Small intestine (tissue), 7 donors: Measurements from ENCODE around the gene CAPN7. TPM values are rescaled to one million over a fixed set of nuclear protein-coding genes. Genes with fewer than 3 reads are reported as not detected.

ENCODE experiments used
- DNase-seq, 2 donors: peaks; one replicate each; pipeline versions ENCODE4 v3.0.0 to v3.0.0-alpha.2; 2013
- FAIRE-seq: peaks from 2 replicates; lab custom pipeline; 2012; peaks lifted over from hg19 to GRCh38; lab: Jason Lieb, UNC
- H3K27ac ChIP-seq, 3 donors: one replicate each; pipeline ENCODE4 v1.5.1; 2013; ENCODE audit warnings: low read length in 2 of 3, mild to moderate bottlenecking in 2 of 3, control low read depth in 1 of 3, inconsistent platforms in 1 of 3, low read depth in 1 of 3, moderate library complexity in 1 of 3
- H3K27me3 ChIP-seq, 3 donors: one replicate each; pipeline ENCODE4 v1.6.1; 2013; ENCODE audit warnings: low read length in 3 of 3, inconsistent platforms in 1 of 3; ENCODE audit not compliant: control insufficient read depth in 3 of 3, insufficient read depth in 3 of 3
- H3K36me3 ChIP-seq, 3 donors: one replicate each; pipeline ENCODE4 v1.6.1; 2013; ENCODE audit warnings: low read length in 3 of 3, inconsistent platforms in 1 of 3, low read depth in 1 of 3, mild to moderate bottlenecking in 1 of 3, moderate library complexity in 1 of 3; ENCODE audit not compliant: control insufficient read depth in 3 of 3, insufficient read depth in 2 of 3
- H3K4me1 ChIP-seq, 3 donors: one replicate each; pipeline ENCODE4 v1.6.1; 2013; ENCODE audit warnings: low read length in 2 of 3, inconsistent platforms in 1 of 3, low read depth in 1 of 3, mild to moderate bottlenecking in 1 of 3, moderate library complexity in 1 of 3; ENCODE audit not compliant: control insufficient read depth in 3 of 3, insufficient read depth in 2 of 3
- H3K4me3 ChIP-seq, 3 donors: one replicate each; pipeline ENCODE4 v1.5.1; 2013; ENCODE audit warnings: low read length in 3 of 3, control low read depth in 1 of 3, inconsistent platforms in 1 of 3, low read depth in 1 of 3, mild to moderate bottlenecking in 1 of 3, moderate library complexity in 1 of 3
- H3K9me3 ChIP-seq, 2 donors: one replicate each; pipeline ENCODE4 v1.6.1; 2013; ENCODE audit warnings: low read depth in 1 of 2, low read length in 1 of 2; ENCODE audit not compliant: control insufficient read depth in 2 of 2, insufficient read depth in 1 of 2
- WGBS, 3 donors: extraction: QIAGEN DNeasy Blood & Tissue Kit; methylation state at CpG; one replicate each; pipeline ENCODE4 v1.1.7; 2013; 5-methylcytosine and 5-hydroxymethylcytosine counted together
- polyA plus RNA-seq, 4 donors: library from polyadenylated mRNA; stranded (reverse) in 3 of 4; unstranded in 1 of 4; fragments of 200-250 nt in 3 of 4; fragments of 120-200 nt in 1 of 4; gene quantifications; one replicate each; pipeline versions ENCODE4 v1.2.1 to v1.2.3, GENCODE V29; 2013
- donor health status: healthy with polysubstance abuse.
- donor health status: control.
- donor health status: control.
- donor health status: Bipolar disorder and iron deficiency.
- donor health status: healthy.

The CAPN7 gene
- polyA plus RNA-seq, 4 donors, result 12.3 to 49.3 (median 13.4) TPM

DNA sequence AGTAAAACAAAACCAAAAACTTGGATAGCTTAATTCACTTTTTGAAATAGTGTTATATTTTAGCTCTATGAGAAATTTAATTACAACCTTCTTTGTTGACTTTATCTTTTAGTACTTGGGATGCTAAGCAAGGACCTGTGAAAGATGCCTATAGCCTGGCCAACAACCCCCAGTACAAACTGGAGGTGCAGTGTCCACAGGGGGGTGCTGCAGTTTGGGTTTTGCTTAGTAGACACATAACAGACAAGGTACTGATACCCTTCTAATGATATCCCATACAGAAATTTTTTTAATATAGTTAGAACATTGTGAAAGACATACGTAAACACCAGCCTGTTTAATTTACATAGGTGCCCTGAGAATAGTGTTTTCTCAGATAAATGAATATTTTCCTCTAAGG, 35.3 kb downstream of the CAPN7 start:
- FAIRE-seq (no peak), DNase-seq (peak in 1 of 2 donors; percentile 16)
- Histone ChIP-seq H3K4me1 (peaks cover 0 to 1% (median 0%) of the 10 kb centered on the region in 3 donors), H3K27me3 (no peaks in the 10 kb centered on the region), H3K4me3 (no peak overlapping the region), H3K9me3 (no peaks in the 10 kb centered on the region), H3K27ac (no peak overlapping the region), H3K36me3 (peaks cover 6 to 23% (median 18%) of the 10 kb centered on the region in 3 donors)
- 90 to 100% (median 93%) methylated on average over 1 of the region's 1 CpG for WGBS, 3 donors

- Histone ChIP-seq H3K4me3 (no peak overlapping the region), H3K9me3 (no peaks in the 10 kb centered on the region), H3K4me1 (peaks cover 0 to 2% (median 0%) of the 10 kb centered on the region in 3 donors), H3K27me3 (no peaks in the 10 kb centered on the region), H3K27ac (no peak overlapping the region), H3K36me3 (peaks cover 8 to 22% (median 14%) of the 10 kb centered on the region in 3 donors)
- DNase-seq (no peak), FAIRE-seq (no peak)
- 76 to 84% (median 82%) methylated on average over 5 of the region's 5 CpGs for WGBS, 3 donors
Observed at GRCh38 chr3:15243822-15244482, 37.9 kb downstream of the CAPN7 start.

DNA sequence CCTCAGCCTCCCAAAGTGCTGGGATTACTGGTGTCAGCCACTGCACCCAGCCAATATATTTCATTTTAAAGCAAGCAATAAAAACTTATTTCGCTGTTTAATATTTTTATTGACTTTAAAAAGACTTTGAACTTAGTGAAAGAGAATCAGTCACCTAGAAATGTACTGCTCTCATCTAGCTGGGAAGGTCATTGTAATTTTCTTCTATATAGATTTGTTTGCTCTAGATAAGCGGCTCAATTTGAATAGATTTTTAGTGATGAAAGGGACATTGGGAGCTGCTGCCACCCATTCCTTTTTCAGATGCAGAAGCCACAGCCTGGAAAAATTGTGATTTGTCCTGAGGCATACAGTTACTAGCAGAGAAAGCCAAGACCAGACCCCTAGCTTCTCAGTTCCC, 40.1 kb downstream of the CAPN7 start:
- Histone ChIP-seq H3K36me3 (peaks cover 8 to 21% (median 19%) of the 10 kb centered on the region in 3 donors), H3K27ac (peak overlapping the region in 1 of 3 donors; percentile 9), H3K4me3 (no peak overlapping the region), H3K27me3 (no peaks in the 10 kb centered on the region), H3K4me1 (peaks cover 0 to 2% (median 0%) of the 10 kb centered on the region in 3 donors), H3K9me3 (no peaks in the 10 kb centered on the region)
- peak; percentile 48 to 71 for DNase-seq
- WGBS, 3 donors, result 17 to 66% (median 37%) methylated on average over 2 of the region's 2 CpGs
- FAIRE-seq, result no peak

DNA sequence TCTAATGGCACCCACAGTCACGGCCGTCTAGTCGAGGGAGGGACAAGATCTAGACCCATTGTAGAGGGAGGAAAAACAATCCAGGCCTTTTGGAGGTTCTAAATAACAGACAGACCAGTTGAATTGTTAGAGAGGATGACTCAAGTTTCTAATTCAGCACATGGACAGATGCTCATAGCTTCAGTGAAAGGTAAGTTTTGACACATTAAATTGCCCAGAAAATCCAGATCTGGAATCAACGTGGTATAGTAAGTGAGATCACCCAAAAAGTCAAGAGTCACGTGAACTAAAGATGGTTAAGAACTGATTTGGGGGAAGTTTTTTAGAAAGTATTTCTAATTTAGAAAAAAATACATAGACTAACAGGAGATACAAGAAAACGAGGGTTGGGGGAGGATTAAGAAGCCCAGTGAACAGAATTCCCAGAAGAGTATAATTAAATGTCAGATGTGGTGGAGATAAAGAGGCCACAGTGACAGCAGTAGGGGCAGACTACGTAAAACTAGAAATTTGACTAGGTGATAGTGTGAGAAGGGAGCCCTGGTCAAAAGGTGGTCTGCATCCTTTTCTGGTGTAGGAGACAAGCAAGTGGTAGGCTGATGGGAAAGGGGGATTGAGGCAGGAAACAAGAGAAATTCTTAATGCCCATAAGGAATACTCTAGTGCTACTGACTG, 47.1 kb downstream of the CAPN7 start:
- WGBS, 3 donors, result 76 to 83% (median 80%) methylated on average over 7 of the region's 7 CpGs
- Histone ChIP-seq H3K27ac (no peak overlapping the region), H3K4me3 (no peak overlapping the region), H3K4me1 (no peaks in the 10 kb centered on the region), H3K27me3 (no peaks in the 10 kb centered on the region), H3K9me3 (no peaks in the 10 kb centered on the region), H3K36me3 (peaks cover 17 to 37% (median 22%) of the 10 kb centered on the region in 3 donors)
- DNase-seq, result no peak
- FAIRE-seq, result no peak

DNA sequence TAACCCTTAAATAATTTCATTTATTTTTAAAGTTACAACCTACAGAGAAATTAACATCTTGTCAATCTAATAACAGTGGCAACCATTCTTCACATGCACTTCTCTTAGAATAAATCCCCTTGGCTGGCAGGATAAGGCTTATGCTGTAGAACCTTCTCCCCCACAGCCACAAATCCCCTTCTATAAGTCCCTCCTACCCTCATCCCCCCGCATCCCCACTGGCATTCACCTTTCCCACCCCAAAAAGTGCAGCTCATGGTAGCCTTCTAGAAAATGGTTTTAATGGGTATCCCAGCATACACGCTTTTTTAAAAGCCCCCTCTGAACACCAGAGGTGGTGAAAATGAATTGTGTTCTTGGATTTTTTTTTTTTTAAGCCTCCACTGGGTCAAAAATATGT, 49.2 kb downstream of the CAPN7 start:
- H3K36me3 ChIP-seq, result peaks cover 15 to 36% (median 17%) of the 10 kb centered on the region in 3 donors
- 94 to 95% (median 94%) methylated on average over 2 of the region's 2 CpGs for WGBS, 3 donors

DNA sequence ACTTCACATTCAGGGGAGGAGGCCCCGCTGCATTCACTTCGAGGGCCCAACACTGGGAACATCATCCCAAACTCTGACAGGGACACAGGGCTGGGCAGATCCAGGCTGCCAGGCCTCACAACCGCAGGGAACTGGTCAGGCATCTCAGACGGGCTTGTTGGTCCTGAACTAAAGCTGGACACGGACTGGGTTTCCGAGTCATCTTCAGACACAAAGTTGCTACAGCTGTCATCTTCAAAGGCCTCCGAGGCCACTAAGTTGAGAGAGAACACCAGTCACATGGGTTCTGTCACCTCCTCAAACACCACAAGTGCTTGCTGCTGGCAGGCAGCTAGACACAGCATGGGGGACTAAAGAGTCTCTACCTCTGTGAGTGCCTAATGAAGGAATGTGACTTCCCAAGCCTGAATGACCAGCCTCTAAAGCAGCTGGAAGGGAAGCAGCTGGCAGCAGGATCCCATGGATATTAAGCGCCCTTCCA, 50.9 kb downstream of the CAPN7 start:
- Histone ChIP-seq H3K4me1 (no peaks in the 10 kb centered on the region), H3K36me3 (peaks cover 8 to 36% (median 18%) of the 10 kb centered on the region in 3 donors), H3K9me3 (no peaks in the 10 kb centered on the region), H3K27ac (peak overlapping the region in 1 of 3 donors; percentile 37), H3K27me3 (no peaks in the 10 kb centered on the region), H3K4me3 (no peak overlapping the region)
- DNase-seq (no peak), FAIRE-seq (no peak)
- 87 to 96% (median 94%) methylated on average over 8 of the region's 8 CpGs for WGBS, 3 donors

More for the DNA sequence above, 49.2 kb downstream of the CAPN7 start:
- FAIRE-seq (no peak), DNase-seq (no peak)
- H3K4me3 ChIP-seq, result no peak overlapping the region
- no peak overlapping the region for H3K27ac ChIP-seq
- no peaks in the 10 kb centered on the region for H3K9me3 ChIP-seq
- no peaks in the 10 kb centered on the region for H3K27me3 ChIP-seq
- no peaks in the 10 kb centered on the region for H3K4me1 ChIP-seq

DNA sequence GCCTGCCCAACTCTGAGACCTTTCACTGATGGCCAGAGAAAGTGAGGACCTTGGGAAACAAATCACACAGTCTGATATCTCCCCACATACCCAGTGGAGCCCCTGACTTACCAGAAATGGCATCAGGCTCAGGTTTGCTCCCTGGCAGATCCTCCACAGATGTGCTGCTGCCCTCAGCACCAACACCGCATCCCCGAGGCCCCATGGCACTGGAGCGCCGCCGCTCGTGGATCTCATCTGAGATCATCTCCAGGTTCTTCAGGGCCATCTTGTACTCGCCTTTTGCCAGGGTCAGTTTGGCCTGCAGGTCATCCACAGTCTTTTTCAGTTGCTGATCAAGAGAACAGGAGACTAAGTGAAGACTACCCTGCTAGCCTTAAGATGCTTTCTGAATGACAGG, 52.7 kb downstream of the CAPN7 start:
- Histone ChIP-seq H3K36me3 (peaks cover 8 to 34% (median 16%) of the 10 kb centered on the region in 3 donors), H3K9me3 (no peaks in the 10 kb centered on the region), H3K4me1 (no peaks in the 10 kb centered on the region), H3K27ac (no peak overlapping the region), H3K27me3 (no peaks in the 10 kb centered on the region), H3K4me3 (no peak overlapping the region)
- FAIRE-seq (no peak), DNase-seq (no peak)
- WGBS, 3 donors, result 96 to 98% (median 98%) methylated on average over 7 of the region's 7 CpGs

GRCh38 chr3:15260531-15260930, 54.5 kb downstream of the CAPN7 start:
- Histone ChIP-seq H3K27ac (no peak overlapping the region), H3K27me3 (no peaks in the 10 kb centered on the region), H3K36me3 (peaks cover 6 to 26% (median 15%) of the 10 kb centered on the region in 3 donors), H3K9me3 (no peaks in the 10 kb centered on the region), H3K4me1 (no peaks in the 10 kb centered on the region), H3K4me3 (no peak overlapping the region)
- FAIRE-seq (no peak), DNase-seq (no peak)
- 89 to 97% (median 94%) methylated on average over 4 of the region's 4 CpGs for WGBS, 3 donors
